GM06990 (cell line): Measurements from ENCODE around the gene TEAD1.

Experiments used
- DNase-seq: peaks from one replicate; pipeline ENCODE4 v3.0.0-alpha.2; 2011; ENCODE audit not compliant: insufficient read length; ENCODE audit errors: extremely low read depth
- H3K27me3 ChIP-seq: replicated peaks from 2 replicates; pipeline ENCODE4 v1.6.0; 2011; ENCODE audit warnings: low read length; ENCODE audit not compliant: control insufficient read depth, insufficient read depth
- H3K36me3 ChIP-seq: 2 replicates; pipeline ENCODE4 v1.5.1; 2011; ENCODE audit warnings: low read length; ENCODE audit not compliant: control insufficient read depth, insufficient read depth
- H3K4me3 ChIP-seq: replicated peaks from 2 replicates; pipeline ENCODE4 v1.5.1; 2011; ENCODE audit warnings: low read depth, mild to moderate bottlenecking, control low read depth, low read length
- TF ChIP-seq, protein P1 (sequence below): IDR thresholded peaks from 2 replicates; pipeline ENCODE4 v1.5.1; 2011; ENCODE audit warnings: low read length, control low read depth, mild to moderate bottlenecking, inconsistent platforms; ENCODE audit not compliant: insufficient read depth, poor library complexity, severe bottlenecking

Gene TEAD1

DNA sequence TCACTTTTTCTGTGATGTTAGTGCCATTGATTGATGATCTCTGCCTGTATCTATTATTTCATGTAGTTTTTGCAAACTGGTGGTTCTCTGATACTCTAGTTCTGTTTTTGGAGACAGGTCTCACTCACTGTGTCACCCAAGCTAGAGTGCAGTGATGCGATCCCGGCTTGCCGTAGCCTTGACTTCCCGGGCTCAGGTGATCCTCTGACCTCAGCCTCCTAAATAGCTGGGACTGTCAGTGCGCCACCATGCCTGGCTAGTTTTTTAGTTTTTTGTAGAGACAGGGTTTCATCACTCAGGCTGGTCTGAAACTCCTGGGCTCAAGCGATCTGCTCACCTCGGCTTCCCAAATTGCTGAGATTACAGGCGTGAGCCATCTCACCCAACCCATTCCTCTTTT, 16.4 kb downstream of the TEAD1 start:
- no peaks in the 10 kb centered on the region for H3K27me3 ChIP-seq
- H3K36me3 ChIP-seq, result no peaks in the 10 kb centered on the region
- H3K4me3 ChIP-seq, result no peak overlapping the region
- TF ChIP-seq, protein P1, sequence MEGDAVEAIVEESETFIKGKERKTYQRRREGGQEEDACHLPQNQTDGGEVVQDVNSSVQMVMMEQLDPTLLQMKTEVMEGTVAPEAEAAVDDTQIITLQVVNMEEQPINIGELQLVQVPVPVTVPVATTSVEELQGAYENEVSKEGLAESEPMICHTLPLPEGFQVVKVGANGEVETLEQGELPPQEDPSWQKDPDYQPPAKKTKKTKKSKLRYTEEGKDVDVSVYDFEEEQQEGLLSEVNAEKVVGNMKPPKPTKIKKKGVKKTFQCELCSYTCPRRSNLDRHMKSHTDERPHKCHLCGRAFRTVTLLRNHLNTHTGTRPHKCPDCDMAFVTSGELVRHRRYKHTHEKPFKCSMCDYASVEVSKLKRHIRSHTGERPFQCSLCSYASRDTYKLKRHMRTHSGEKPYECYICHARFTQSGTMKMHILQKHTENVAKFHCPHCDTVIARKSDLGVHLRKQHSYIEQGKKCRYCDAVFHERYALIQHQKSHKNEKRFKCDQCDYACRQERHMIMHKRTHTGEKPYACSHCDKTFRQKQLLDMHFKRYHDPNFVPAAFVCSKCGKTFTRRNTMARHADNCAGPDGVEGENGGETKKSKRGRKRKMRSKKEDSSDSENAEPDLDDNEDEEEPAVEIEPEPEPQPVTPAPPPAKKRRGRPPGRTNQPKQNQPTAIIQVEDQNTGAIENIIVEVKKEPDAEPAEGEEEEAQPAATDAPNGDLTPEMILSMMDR, result no peak
- DNase-seq, result no peak

DNA sequence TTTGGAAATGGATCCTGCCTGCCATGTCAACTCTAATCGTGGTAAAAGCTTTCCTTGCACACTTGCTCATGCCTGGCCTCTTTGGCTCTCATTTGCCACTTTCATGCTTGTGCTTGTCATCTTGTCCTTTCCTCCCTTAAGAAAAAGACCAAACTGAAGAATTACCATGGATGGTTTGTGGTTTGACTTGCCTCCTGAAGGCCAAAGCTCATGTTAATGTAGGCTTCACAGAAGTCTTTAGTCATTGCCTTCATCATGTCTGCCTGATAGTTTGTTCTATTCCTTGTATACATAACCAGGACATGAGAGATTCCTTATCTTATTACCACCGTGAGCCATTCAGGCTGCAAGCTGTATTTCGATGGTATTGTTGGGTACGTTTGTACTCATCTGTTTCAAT, 17.3 kb downstream of the TEAD1 start:
- Histone ChIP-seq H3K4me3 (no peak overlapping the region), H3K27me3 (no peaks in the 10 kb centered on the region; the same call in 1 of the 2 replicates), H3K36me3 (no peaks in the 10 kb centered on the region)
- no peak for DNase-seq
- TF ChIP-seq, protein P1, result no peak

DNA sequence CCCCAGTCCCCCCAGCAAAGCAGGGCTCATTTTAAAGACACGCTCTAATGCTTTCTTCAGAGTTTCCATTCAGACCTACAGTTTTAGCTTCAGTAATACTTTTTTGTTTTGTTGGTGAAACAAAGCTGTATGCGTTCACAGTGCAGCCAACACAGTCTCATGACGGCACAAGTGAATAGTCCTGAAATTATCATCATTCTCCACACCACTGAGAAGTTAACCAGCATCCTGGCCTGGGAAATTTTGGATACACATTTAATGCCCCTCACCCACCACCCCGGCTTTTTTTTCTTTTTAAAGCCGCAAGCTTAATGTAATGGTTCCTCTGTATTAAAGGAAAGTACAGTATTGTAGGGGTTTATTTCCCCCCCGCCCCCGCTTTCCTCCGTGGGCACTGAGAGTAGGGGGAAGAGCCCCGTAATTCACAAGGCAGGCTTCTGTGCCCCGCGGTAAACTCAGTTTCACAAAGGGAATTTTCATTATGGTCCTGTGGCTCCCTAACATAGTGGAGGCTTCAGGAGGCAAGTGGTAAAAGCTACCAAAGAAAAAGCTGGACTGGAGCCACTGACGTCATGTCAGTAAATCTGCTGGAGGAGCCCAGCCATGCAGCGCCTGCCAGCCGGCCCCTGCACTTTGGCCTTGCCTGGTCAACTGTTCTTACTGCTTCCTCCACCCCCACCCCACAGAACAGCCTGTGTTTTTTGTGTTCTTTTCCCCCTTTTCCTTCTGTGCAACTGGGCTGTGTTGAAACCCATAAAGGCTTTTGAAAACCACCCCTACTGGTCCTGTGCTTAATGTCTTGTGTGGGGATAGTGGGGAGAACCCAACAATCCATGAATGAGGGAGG, 18.2 kb downstream of the TEAD1 start:
- DNase-seq, result no peak

DNA sequence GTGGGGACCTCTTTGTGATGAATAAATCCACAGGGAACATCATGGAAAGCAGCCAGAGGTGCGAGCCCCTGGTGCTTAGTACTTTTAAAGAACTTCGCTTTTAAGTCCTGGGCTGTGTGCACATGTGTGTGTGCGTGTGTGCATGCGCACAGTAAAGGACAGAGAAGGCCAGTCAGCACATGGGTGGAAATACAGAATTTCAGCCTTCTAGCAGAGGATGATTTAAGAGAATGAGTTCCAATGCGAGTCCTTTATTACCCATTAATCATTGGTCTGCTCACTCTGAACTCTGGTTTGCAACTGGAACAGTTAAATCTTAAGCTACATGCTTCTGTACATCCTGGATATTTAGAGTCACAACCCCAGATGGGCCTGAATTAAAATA, 18.9 kb downstream of the TEAD1 start:
- Histone ChIP-seq H3K27me3 (no peaks in the 10 kb centered on the region; the same call in 1 of the 2 replicates), H3K36me3 (no peaks in the 10 kb centered on the region), H3K4me3 (no peak overlapping the region)
- DNase-seq, result no peak
- TF ChIP-seq, protein P1, result no peak

More for the DNA sequence above, 18.2 kb downstream of the TEAD1 start:
- TF ChIP-seq, protein P1, result no peak
- Histone ChIP-seq H3K36me3 (no peaks in the 10 kb centered on the region), H3K4me3 (no peak overlapping the region), H3K27me3 (no peaks in the 10 kb centered on the region; the same call in 1 of the 2 replicates)

DNA sequence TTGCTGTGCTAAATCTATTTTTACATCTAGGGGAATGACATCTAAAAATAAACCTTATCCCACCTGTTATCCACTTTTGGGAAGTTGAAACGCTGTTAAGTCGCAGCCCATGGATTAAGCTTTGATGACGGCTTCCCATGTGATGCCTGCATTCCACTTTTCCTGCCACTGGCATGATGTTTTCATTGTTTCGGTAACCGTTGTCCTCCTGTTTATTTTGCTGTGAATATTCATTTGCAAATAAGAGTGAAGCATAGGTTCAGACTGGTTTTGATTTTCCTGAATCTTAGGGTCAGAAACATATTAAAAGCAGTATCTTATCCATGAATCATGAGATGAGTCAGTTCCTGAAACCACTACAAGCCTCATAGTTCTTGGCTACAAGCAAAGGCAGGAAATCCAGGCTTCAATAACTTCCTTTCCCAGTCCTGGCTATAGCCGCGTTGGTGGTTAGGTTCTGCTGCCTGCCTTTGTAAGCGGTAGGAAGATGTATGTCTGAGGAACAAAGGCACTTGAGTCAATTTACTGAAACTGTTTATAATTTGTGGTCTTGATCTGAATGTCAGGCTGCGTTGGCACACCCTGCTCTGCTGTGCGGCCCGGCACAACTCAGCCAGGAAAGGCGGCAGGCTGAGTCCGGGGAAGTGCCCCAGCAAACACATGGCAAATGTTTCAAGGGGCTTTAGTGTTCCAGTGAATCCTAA, 19.4 kb downstream of the TEAD1 start:
- DNase-seq, result no peak
- H3K4me3 ChIP-seq, result no peak overlapping the region
- H3K36me3 ChIP-seq, result no peaks in the 10 kb centered on the region
- no peaks in the 10 kb centered on the region; the same call in 1 of the 2 replicates for H3K27me3 ChIP-seq
- TF ChIP-seq, protein P1, result no peak
